NCI-H187 (cell line): ENCODE measurements around the gene F11R.
A peak's percentile ranks its signal among the peaks of the same experiment; 100 is the strongest.
"Not testable (repeated sequence)": the region's sequence is repeated elsewhere in the genome, so short reads cannot be mapped to it uniquely, and the experiment has no call there.

Experiments
- DNase-seq, 2 experiments: peaks; one replicate each; lab custom pipeline; 2025; lab: John Stamatoyannopoulos, UW

Gene F11R

DNA sequence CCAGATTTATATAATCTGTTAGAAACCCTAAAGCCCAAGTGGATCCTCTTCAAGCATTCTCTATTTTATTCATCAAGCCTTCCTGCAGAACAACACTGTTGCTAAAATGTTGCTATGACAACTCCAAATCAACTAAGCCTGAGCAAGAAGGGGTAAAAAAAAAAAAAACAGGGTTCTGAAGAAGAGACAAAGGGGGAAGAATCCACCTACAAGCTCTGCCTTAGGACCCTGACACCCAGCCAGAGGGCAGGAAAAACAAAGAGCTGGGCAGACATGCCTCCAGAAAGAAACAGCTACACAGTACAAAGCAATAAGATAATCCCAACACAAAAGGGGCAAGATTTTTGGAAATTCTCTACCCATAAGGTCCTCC lies 23.6 kb upstream of the F11R start:
- no peak for DNase-seq

DNA sequence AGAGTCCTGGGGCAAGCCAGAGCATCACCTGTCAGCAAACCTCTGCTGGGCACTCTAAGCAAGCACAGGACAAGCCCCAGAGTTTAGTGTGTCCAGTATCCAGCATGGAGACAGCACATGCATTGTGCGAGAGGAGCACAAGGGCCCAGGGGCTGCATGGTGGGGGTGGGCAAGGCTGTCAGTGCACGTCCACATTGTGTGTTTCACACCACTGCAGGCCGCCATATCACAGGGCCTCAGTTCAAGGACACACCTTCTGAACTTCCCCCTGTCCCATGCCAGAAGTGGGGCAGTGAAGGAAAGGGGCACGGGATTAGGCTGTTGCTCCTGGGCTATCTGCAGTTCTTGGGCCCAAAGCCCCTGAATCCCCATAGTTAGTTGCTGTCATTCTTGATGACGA lies 18.6 kb upstream of the F11R start:
- no peak for DNase-seq

DNA sequence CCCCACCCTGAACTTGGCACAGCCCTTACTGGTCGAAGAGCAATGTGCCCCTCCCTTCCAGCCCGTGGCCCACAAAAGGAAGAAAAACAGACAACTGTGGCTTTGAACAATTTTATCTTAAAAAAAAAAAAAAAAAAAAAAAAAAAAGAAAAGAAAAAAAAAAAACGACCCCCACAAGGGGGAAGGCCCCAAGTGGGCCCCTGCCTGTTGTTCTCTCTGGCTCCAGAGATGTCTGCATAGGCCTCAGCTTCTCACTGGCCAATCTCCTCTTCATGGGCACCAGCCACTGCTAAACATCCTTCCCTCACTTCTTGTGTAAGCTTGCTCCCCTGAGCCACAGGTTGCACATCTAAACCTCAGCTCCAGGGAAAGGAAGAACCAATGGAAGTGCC lies 18.2 kb upstream of the F11R start:
- no peak for DNase-seq

DNA sequence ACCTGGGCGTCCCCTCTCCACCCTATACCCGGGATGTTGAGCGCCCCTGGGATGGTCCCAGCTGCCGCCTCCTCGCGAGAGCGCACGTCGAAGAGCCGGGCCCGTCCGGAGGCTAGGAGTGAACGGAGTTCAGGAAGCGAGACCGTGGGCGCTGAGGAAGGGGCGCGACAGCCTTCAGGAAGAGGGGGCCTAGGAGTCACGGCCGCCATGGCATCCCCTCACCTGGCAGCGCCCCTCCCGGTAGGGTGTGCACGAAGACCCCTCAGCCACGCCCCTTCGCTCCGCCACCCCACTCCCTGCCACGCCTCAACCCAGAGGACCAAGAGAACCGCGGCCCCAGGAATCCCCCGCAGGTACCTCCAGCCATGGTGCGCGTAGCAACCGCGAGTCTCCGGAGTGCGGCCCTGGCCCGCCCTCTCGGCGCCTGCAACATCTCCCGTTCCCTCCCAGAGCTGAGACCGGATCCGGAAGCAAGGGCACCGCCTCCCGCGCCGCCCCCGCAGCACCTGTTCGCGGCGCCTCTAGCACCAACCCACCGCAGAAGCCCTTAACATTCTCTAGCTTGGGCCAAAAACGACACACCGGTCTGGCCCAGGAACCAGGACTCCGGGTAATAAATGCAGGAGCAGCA lies 17.7 kb upstream of the F11R start, which contains the start of gene TSTD1:
TSS of gene TSTD1 (minus strand) at position 442 of the 631 bp plus-strand sequence. CDS start at position 367, 75 bp downstream.
- peak; percentile 76 to 90 for DNase-seq

DNA sequence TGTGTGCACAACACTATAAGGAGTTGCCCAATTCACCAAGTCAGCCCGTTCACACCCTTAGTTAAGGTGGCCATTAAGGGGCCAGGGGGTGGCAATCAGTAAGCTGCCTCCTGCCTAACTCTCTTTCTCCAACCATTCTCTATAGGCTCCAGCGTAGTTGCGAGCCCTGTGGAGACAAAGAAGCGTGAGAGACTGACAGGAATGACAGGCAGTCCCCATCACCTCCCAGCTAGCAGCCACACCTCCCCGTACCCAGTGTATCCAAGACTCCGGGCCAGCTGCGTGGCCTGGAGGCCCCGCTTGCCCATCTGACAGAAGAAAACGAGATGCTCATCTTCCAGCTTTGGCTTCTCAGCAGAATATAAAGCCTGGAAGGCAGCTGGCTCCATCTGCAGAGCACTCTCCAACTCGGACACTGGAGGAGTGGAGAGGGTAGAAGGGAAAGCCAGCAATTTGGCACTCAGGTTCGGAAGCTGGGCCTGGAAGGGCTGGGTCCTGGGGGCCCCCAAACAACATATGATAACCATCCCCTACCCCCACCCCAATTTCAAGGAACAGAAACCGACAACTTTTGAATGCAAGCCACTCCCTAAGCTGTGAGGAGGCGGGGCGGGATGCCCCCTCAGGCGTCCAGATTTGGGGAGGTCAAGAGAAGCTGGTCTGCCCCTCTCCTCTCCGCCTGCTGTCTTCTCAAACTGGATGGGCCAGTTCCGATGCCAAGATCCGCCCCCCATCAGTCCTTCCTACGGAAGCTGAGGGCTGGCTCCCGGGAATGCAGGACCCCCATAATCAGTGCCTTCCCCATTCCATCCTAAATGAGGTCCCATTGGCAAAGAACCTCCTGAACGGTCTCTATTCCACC lies 16.9 kb upstream of the F11R start:
- no peak for DNase-seq

DNA sequence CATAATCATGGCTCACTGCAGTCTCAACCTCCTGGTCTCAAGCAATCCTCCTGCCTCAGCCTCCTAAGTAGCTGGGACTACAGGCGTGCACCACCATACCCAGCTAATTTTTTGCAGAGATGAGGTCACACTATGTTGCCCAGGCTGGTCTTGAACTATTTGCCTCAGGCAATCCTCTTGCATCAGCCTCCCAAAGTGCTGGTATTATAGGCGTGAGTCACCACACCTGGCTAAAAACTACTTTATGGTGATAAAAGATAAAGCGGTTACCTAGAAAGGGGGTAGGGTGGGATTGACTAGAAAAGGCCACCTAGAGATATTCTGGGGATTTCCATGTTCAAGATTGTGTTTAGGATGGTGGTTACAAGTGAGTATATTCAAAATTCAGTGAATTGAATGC lies 12.8 kb upstream of the F11R start:
- DNase-seq = no peak

DNA sequence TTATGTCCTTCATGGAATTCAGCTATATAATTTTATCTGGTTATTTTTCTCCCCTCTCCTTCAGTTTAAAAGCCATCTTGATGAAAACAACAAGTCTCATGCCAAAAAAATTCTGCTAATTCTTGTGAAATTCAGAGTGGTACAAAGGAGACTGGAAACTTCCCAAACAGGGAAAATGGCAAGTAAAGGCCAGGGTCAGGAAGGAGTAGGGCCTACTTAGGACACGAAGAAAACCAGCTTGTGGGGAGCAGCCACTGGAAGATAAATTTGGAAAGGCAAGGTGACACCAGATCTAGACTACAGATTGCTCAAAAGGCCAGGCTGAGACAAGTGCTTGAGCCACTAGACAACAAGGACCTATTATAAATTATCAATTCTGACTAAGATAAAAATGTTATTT lies 11.5 kb upstream of the F11R start:
- DNase-seq = no peak

DNA sequence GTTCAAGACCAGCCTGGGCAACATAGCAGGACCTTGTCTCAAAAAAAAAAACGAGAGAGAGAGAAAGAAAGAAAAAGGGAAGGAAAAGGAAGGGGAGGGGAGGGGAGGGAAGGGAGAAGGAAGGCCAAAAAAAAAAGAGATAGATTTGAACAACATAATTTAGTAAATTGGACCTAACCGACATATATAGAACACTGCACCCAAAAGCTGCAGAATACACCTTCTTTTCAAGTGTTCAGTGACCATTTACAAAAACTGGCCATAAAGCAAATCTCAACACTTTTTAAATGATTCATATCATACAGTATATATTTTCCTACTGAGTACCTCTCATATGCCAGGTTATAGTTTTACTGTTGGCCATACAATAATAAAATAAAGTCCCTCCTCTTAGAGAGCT lies 10.9 kb upstream of the F11R start:
- no peak for DNase-seq

DNA sequence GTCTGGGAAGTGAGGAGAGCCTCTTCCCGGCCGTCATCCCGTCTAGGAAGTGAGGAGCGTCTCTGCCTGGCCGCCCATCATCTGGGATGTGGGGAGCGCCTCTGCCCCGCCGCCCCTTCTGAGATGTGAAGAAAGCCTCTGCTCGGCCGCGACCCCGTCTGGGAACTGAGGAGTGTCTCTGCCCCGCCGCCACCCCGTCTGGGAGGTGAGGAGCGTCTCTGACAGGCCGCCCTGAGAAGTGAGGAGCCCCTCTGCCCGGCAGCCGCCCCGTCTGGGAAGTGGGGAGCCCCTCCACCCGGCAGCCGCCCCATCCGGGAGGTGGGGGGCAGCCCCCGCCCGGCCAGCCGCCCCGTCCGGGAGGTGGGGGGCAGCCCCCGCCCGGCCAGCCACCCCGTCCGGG lies 8.5 kb upstream of the F11R start:
- DNase-seq = not testable (repeated sequence)

DNA sequence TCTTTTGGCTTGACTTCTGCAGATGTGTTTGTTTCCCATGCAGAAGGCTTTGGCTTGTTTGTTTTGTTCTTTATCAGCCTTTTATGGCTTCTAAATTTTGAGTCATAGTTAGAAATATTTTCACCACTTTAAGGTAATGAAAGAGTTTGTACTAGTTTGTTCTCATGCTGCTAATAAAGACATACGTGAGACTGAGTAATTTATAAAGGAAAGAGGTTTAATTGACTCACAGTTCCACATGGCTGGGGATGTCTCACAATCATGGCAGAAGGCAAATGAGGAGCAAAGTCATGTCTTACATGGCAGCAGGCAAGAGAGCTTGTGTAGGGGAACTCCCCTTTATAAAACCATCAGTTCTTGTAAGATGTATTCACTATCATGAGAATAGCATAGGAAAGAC lies 6.0 kb upstream of the F11R start:
- DNase-seq = not testable (repeated sequence)

DNA sequence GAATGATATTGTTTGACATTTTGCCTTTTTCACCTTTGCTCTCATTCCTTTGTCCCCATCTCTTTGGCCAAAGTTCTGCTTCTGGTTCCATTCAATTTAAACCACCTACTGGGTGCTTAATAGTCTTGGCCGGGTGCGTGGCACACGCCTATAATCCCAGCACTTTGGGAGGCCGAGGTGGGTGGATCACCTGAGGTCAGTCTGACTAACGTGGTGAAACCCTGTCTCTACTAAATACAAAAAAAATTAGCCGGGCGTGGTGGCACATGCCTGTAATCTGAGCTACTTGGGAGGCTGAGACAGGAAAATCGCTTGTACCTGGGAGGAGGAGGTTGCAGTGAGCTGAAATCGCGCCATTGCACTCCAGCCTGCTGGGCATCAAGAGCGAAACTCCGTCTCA lies 1.5 kb upstream of the F11R start:
- DNase-seq = not testable (repeated sequence)

DNA sequence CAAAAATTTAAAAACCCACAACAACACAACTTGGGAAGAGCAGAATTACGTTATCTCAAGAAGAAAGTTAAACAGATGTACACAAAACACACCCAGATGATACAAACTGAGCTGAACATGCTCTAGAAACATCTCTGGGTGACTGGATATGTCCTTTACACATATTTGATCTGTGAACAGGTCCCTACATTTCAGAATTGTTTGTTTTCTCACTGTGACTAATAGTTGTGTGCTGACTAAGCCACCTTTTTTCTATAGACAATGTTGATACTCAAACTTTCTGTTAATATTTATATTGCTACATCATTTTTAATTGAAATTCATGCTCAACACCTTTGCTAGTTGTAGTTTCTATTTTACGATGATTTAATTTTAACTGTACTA lies 1.0 kb upstream of the F11R start:
- DNase-seq = no peak

DNA sequence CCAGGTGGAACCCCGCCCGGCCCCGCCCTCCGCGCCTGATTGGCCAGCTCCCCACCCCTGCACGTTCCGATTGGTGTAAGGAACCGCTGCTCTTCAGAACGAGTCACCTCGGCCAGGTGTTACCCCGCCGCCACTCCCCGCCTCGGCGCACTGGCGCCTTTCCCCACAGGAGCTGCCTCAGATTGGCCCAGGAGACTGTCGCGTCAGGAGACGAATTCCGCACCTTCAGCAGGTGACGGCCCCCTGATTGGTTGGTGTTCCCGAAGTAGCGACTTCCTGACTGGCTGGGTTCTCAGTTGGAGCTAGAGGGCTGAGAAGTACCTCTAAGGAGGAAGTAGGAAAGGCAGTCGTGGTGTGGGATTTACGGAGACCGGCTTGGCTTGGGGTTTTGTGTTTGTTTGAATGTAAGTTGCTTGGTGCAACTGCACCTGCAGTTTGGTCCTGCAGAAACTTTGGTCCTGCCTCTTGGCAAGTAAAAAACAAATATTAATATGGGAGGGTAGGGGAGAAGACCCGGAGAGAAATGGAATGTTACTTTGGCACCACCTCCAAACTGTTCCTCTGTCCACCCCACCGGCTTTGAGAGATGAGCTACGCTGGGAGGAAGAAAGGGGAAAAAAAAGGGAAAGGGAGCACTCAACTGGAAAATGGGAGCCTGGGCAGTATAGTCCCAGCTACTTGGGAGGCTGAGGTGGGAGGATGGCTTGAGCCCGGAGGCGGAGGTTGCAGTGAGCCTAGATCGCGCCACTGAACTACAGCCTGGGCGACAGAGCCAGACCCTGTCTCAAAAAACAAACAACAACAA lies 415 bp upstream of the F11R start:
- DNase-seq = peak; percentile 99 to 100

DNA sequence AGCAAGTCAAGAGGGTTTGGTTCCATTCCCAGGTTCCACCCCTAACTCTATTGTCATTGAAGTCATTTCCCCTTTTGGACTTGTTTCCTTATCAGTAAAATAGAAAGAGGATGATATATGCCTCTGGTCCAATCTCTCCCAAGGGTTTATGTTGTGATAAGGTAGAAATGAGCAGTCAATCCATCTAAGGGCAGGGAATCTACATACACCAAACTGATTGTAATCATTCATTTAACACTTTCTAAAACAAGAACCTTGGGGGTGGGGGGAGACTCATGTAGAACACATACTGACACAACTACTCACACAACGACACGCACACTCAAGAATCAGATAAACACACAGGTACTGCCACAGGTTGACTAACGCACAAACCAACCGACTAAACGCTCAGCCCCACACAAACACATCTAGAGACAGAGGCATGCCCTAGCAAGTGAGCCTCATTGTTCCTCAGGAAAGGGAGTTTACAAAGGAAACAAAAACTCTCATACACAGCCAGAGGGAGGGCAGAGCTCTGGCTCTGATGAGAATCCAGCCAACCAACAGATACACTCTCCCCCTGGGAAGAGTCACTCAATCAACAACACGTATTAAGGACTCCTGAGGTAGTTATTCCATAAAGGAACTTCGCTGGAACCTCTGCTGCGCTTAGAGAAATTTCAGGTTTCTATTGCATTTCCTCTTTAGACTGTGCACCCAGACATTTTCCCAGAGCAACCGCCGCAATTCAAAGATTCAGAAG lies 1.0 kb downstream of the F11R start:
- no peak for DNase-seq

DNA sequence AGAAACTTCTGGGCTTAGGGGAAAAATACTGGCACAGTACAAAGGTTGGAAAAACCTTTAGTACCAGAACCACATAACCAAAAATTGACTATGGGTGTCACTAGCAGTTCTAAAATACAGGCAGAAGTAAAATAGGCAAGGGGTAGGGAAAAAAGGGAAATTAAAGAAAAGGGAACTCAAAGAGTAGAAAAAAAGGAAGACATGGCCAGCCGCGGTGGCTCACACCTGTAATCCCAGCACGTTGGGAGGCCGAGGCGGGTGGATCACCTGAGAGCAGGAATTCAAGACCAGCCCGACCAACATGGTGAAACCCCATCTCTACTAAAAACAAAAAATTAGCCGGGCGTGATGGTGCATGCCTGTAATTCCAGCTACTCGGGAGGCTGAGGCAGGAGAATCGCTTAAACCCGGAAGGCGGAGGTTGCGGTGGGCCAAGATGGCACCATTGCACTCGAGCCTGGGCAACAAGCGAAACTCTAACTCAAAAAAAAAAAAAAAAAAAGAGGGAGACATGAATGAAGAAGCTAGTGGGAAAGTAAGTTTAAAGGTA lies 1.8 kb downstream of the F11R start:
- DNase-seq = not testable (repeated sequence)

DNA sequence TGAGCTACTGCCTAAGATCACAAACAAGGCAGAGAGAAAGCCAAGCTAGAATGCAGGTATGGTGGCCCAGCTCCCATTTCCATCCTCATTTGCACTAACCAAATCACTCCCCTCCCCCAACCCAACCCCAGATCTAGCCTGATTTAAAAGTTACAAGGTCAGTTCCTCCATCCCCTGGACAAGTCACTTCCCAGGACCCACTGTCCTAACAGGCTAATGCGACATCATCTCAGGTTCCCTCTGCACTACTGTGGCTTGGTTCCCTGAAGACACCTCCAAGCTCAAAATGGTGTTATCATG lies 2.4 kb downstream of the F11R start:
- DNase-seq = no peak

DNA sequence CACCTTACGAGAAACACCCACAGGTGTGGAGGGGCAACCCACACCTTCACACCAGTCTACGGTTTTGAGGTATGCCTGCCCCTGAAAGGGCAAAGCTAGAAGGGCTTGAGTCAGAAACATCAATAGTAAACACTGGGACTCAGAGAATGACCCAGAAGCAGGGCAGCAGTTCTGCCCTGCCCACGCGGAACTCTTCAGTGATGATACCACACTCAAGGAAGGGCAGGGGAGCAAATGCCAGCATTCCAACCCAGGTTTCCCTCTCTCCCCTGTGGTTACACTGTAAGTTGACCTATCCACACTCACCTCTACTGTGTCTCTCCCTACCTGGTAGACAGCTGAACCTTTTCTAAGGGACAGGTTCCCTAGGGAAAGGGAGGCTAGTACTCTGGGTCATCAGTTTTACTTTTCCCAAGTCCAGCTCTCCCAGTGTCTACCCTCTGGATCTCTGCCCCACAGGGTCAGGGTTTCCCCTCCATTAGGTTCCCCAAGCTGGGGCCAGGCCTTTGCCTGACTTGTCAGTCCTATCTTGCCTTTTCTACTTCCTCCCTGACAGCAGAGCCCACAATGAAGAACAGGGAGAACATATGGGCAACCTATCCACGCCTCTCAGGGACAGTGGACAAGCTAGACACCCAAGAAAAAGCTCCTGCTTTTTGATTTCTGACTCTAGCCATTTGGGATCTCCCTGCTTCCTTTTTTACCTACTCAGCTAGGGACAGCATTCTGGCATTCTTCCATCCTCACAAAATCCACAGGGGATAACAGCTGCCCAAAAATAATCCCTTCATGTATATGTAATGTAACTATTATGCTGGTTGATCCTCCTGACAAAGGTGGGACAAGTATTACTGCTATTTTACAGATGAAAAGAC lies 3.0 kb downstream of the F11R start:
- no peak for DNase-seq

DNA sequence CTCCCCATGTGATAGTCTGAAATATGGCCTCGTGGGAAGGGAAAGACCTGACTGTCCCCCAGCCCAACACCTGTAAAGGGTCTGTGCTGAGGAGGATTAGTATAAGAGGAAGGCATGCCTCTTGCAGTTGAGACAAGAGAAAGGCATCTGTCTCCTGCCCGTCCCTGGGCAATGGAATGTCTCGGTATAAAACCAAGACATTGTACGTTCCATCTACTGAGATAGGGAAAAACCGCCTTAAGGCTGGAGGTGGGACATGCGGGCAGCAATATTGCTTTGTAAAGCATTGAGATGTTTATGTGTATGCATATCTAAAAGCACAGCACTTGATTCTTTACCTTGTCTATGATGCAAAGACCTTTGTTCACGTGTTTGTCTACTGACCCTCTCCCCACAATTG lies 3.8 kb downstream of the F11R start:
- not testable (repeated sequence) for DNase-seq

DNA sequence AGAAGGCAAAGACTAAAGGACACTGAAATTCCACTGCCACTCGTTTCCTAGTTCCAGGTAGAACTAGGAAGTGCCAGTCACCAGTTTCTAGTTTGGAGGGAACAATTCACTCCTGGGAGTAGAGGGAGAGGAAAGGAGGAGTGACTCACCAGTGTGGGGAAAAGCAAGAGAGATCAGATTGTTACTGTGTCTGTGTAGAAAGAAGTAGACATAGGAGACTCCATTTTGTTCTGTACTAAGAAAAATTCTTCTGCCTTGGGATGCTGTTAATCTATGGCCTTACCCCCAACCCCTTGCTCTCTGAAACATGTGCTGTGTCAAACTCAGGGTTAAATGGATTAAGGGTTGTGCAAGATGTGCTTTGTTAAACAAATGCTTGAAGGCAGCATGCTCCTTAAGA lies 4.3 kb downstream of the F11R start:
- not testable (repeated sequence) for DNase-seq

DNA sequence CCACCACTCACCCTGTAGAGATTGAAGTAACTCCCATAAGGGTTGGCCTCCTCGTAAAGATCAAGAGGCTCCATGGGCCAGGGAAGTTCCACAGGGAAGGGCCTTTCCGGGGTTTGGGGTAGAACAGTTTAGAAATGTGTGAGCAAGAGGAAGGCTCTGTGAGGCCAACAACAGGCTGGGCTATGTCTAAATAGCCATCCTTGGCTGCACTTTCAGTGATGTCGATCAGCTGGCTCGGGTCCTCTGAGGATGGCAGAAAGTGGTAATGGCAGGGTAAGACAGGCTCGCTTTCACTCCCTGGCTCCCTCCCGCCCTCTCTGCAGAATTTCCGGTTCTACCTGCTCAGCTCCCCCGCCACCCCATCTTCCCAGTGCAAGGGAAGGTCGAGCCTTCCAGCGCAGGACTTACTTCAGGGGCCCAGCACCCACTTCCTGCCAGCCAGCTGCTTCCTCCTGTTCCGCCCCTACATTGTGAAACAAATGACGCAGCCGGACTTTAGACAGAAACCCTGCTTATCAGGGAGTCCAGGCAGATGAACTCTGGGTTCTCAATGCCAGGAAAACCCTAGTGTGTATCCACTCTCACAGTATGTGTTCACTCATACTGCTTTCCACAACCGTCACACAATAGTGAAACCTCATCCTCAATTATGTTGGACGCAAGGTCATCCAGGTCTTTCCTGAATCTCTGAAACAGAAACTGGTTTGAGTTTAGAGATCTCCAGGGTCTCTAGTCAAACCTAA lies 7.3 kb downstream of the F11R start:
- no peak for DNase-seq
